DND-41 (cell line): Measurements from ENCODE around the gene PSORS1C1.

Source experiments
- ATAC-seq: fragments of 200-7000 bp; cut with Tn5 transposase; 3 replicates; pipeline ENCODE4 v1.9.1; 2021; ENCODE audit warnings: low read depth; ENCODE audit not compliant: insufficient read depth
- DNase-seq: peaks from one replicate; pipeline ENCODE4 v3.0.0-alpha.2; 2020
- H2AFZ ChIP-seq: 2 replicates; pipeline ENCODE4 v1.6.0; 2012; ENCODE audit warnings: low read depth, low read length
- H3K27ac ChIP-seq: 2 replicates; pipeline ENCODE4 v1.5.1; 2012; ENCODE audit warnings: low read length, inconsistent platforms
- H3K27me3 ChIP-seq: fragments of 200-600 bp; sonication (generic); 2 replicates; pipeline ENCODE4 v1.6.0; 2012; ENCODE audit warnings: low read length, mild to moderate bottlenecking, inconsistent platforms; ENCODE audit not compliant: insufficient read depth, poor library complexity
- H3K36me3 ChIP-seq: 2 replicates; pipeline ENCODE4 v1.5.1; 2012; ENCODE audit warnings: low read length, inconsistent platforms; ENCODE audit not compliant: insufficient read depth
- H3K4me1 ChIP-seq: 2 replicates; pipeline ENCODE4 v1.5.1; 2012; ENCODE audit warnings: mild to moderate bottlenecking, low read length; ENCODE audit not compliant: insufficient read depth
- H3K4me2 ChIP-seq: 2 replicates; pipeline ENCODE4 v1.6.0; 2012; ENCODE audit warnings: mild to moderate bottlenecking, moderate library complexity, low read length, inconsistent platforms; ENCODE audit not compliant: insufficient read depth
- H3K4me3 ChIP-seq, 2 experiments: fragments of 200-600 bp in 1 of 2; shearing (Covaris generic) in 1 of 2; 2 replicates each; pipeline ENCODE4 v1.5.1; 2012 to 2016; ENCODE audit warnings: inconsistent platforms in 2 of 2, low read length in 2 of 2, mild to moderate bottlenecking in 2 of 2, low read depth in 1 of 2, moderate library complexity in 1 of 2
- H3K79me2 ChIP-seq: 2 replicates; pipeline ENCODE4 v1.6.0; 2012; ENCODE audit warnings: low read length, inconsistent platforms; ENCODE audit not compliant: insufficient read depth
- H3K9ac ChIP-seq: 2 replicates; pipeline ENCODE4 v1.6.0; 2012; ENCODE audit warnings: low read depth, mild to moderate bottlenecking, inconsistent platforms, low read length, moderate library complexity
- H3K9me3 ChIP-seq: 2 replicates; pipeline ENCODE4 v1.5.1; 2012; ENCODE audit warnings: low read length, moderate library complexity, mild to moderate bottlenecking, inconsistent platforms; ENCODE audit not compliant: insufficient read depth, severe bottlenecking
- H4K20me1 ChIP-seq: 2 replicates; pipeline ENCODE4 v1.6.0; 2012; ENCODE audit warnings: low read length; ENCODE audit not compliant: insufficient read depth
- EZH2 ChIP-seq: IDR thresholded peaks from 3 replicates; pipeline ENCODE4 v1.6.1; 2012; ENCODE audit warnings: borderline replicate concordance, low read depth, mild to moderate bottlenecking, moderate library complexity, low read length, inconsistent platforms; ENCODE audit not compliant: severe bottlenecking
- TF ChIP-seq, protein P1 (sequence below): IDR thresholded peaks from 2 replicates; pipeline ENCODE4 v1.5.1; 2012; ENCODE audit warnings: borderline replicate concordance, low read length, moderate library complexity, mild to moderate bottlenecking; ENCODE audit not compliant: poor library complexity, severe bottlenecking; ENCODE audit errors: extremely low read depth

Gene PSORS1C1

DNA sequence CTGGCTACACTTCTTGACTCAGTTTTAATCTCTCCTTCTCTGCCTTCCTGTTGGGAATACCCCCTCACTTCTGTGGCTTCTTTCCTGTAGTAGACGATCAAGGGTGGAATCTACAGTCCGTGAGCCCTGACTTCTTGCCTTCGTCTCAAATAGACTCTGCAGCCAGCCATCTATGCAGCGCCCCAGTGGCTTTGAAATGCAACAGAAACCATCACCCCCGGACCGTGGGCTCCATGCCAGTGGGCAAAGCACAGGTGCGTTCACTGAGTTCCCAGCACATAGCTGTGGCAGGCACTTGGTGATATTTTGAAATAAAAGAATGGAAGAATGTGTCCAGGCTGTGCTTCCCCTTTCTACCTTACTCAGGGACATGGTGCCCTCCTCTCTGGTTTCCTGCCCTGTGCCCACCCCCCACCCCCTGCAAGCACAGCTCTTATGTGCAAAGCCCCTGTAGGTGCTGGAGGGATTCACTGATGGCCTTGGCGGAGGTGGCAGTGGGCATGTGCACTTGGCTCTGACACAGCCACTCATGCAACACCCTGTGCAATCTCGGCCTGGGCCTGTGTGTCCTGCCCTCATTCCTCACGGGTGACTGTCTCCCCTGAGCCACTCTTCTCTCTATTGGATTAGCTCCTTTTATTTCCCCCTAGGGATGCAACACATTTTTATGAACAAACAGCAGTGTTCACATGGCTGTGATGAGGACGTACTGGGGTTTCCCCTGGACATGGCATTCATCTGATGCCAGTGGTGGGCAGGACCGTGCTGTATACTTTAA lies 11.2 kb downstream of the PSORS1C1 start:
- H3K79me2 ChIP-seq: no peaks in the 10 kb centered on the region
- H3K4me1 ChIP-seq: no peaks in the 10 kb centered on the region
- no peak overlapping the region for H3K27ac ChIP-seq
- no peaks in the 10 kb centered on the region for H4K20me1 ChIP-seq
- H2AFZ ChIP-seq: no peak overlapping the region
- DNase-seq (no peak), ATAC-seq (no peak)
- H3K9me3 ChIP-seq: no peaks in the 10 kb centered on the region
- TF ChIP-seq, protein P1, sequence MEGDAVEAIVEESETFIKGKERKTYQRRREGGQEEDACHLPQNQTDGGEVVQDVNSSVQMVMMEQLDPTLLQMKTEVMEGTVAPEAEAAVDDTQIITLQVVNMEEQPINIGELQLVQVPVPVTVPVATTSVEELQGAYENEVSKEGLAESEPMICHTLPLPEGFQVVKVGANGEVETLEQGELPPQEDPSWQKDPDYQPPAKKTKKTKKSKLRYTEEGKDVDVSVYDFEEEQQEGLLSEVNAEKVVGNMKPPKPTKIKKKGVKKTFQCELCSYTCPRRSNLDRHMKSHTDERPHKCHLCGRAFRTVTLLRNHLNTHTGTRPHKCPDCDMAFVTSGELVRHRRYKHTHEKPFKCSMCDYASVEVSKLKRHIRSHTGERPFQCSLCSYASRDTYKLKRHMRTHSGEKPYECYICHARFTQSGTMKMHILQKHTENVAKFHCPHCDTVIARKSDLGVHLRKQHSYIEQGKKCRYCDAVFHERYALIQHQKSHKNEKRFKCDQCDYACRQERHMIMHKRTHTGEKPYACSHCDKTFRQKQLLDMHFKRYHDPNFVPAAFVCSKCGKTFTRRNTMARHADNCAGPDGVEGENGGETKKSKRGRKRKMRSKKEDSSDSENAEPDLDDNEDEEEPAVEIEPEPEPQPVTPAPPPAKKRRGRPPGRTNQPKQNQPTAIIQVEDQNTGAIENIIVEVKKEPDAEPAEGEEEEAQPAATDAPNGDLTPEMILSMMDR: no peak
- no peak for TF ChIP-seq EZH2
- H3K4me2 ChIP-seq: no peak overlapping the region
- H3K4me3 ChIP-seq: no peak overlapping the region
- H3K36me3 ChIP-seq: no peaks in the 10 kb centered on the region
- no peak overlapping the region for H3K9ac ChIP-seq
- peaks cover 12% of the 10 kb centered on the region for H3K27me3 ChIP-seq

DNA sequence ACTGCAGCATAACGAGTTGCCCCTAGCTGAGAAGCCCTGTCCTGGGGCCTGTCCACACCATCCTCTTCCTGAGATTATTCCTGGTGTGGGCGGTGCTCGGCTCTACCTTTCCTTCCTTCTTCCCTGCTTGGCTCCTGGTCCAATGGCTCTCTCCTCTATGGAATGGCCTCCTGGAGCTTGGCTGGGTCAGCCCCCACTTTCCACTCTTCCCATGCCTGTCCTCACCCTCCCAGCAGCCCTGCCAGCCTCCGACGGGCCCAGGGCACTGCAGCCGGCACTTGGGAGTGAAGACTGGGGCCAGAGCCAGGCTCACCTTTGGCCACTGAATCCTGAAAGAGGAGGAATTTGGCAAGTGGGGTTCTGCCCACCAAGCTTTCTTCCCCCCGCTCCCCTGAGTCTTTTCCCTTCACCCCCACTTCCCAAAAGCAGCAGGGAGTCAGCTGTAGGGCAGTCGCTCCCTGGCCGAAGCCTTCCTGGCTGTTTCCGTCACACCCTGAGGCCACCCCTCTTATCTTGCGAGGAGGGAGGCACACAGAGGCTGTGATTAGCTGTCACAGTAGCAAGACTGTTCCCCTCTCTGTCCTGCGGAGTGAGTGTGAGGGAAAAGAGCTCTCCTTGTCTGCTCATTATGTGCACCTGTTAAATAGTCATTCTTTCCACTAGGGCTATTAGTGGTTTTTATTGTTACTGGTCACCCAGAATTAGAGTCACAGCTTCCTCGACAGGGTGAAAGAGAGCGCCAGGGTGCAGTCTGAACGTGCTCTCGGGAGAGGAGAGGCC lies 12.0 kb downstream of the PSORS1C1 start:
- Histone ChIP-seq H3K4me2 (no peak overlapping the region), H3K27me3 (peaks cover 12% of the 10 kb centered on the region), H3K9me3 (no peaks in the 10 kb centered on the region), H3K27ac (no peak overlapping the region), H3K4me3 (no peak overlapping the region), H3K36me3 (no peaks in the 10 kb centered on the region), H3K79me2 (no peaks in the 10 kb centered on the region), H3K4me1 (no peaks in the 10 kb centered on the region), H3K9ac (no peak overlapping the region), H4K20me1 (no peaks in the 10 kb centered on the region), H2AFZ (no peak overlapping the region)
- TF ChIP-seq, protein P1: no peak
- DNase-seq (no peak), ATAC-seq (no peak)

DNA sequence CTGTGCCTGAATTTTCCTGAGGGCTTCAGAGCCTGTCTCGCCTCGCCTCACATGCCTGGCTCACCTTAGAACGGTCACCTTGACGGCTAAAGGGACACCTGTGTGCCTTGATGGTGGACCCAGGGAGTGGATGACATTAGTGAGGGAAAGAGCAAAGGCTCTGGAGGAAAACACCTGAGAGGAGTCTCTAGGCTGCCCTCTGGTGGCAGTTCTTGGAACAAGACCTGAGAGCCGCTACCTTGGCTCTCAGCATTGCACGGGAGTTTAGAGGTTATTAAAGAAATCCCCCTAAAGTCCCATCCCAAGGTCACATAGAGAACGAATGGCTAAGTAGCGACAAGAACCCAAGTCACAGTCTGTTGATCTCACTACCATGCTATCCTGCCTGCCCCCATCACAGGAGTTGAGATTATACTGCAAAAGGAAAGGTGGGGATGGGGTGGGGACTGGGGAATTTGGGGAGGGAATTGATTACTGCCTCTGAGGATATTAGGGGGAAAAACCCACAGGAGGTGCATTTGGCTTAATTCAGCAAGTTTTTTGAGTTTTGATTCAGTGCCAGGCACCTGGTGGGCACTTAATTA lies 13.6 kb downstream of the PSORS1C1 start:
- H3K79me2 ChIP-seq: no peaks in the 10 kb centered on the region
- no peaks in the 10 kb centered on the region for H3K4me1 ChIP-seq
- TF ChIP-seq, protein P1: peak; percentile 86
- TF ChIP-seq EZH2: no peak
- no peaks in the 10 kb centered on the region for H3K36me3 ChIP-seq
- H3K4me2 ChIP-seq: no peak overlapping the region
- no peak overlapping the region for H3K4me3 ChIP-seq
- no peaks in the 10 kb centered on the region for H4K20me1 ChIP-seq
- H3K9me3 ChIP-seq: no peaks in the 10 kb centered on the region
- H3K27me3 ChIP-seq: peaks cover 10% of the 10 kb centered on the region
- no peak overlapping the region for H2AFZ ChIP-seq
- no peak overlapping the region for H3K27ac ChIP-seq
- ATAC-seq: peak; percentile 79
- no peak overlapping the region for H3K9ac ChIP-seq
- DNase-seq: peak; percentile 72
